HCT116 (cell line): ENCODE results near the gene MARCKS. TPM values are rescaled to one million over a fixed set of nuclear protein-coding genes. Genes with fewer than 3 reads are reported as not detected.

Experiments
- ATAC-seq: fragments of 200-7000 bp; cut with Tn5 transposase; 2 replicates; pipeline ENCODE4 v1.9.1; 2020; ENCODE audit warnings: mild to moderate bottlenecking, moderate library complexity
- BruUV-seq: library from RNA; stranded (reverse); fragments of 400-500 nt; replicated peaks from 2 replicates; lab custom pipeline; 2021; lab: Mats Ljungman, UMichigan
- CTCF ChIA-PET: fragments of 300-600 bp; sonication (Branson Sonifier 250); formaldehyde crosslinking; loops from one replicate; lab custom pipeline; 2021; ENCODE audit warnings: antibody characterized with exemption; lab: Charles Lee
- POLR2A ChIA-PET: fragments of 300-600, 350-600 bp; sonication (Branson Sonifier 250); formaldehyde crosslinking; loops from one replicate; lab custom pipeline; 2021; ENCODE audit warnings: antibody characterized with exemption; lab: Charles Lee
- RAD21 ChIA-PET, 2 experiments: fragments of 300-600 bp; sonication (Branson Sonifier 250); formaldehyde crosslinking; loops; one replicate each; lab custom pipeline; 2023; ENCODE audit warnings: low total read pairs in 2 of 2; ENCODE audit not compliant: uncharacterized antibody in 2 of 2, unreplicated experiment in 2 of 2, low non-redundant PET in 1 of 2; lab: Charles Lee
- DNase-seq: peaks from one replicate; pipeline ENCODE4 v3.0.0-alpha.2; 2010; ENCODE audit warnings: low read depth, low spot score
- H2AFZ ChIP-seq: fragments of 200-600 bp; shearing (Covaris generic), sonication (generic); 2 replicates; pipeline ENCODE4 v1.6.1; 2017; ENCODE audit warnings: low read depth, mixed run types, mixed read lengths, antibody characterized with exemption, low read length; ENCODE audit not compliant: poor library complexity, severe bottlenecking
- H3K27ac ChIP-seq: 2 replicates; pipeline ENCODE4 v1.5.1; 2012; ENCODE audit warnings: low read depth, low read length
- H3K27me3 ChIP-seq: fragments of 200-600 bp; sonication (generic); 2 replicates; pipeline ENCODE4 v1.6.1; 2016; ENCODE audit warnings: mixed run types, low read length, mixed read lengths; ENCODE audit not compliant: insufficient read depth
- H3K36me3 ChIP-seq, 2 experiments: fragments of 200-500 bp in 1 of 2; fragments of 200-600 bp in 1 of 2; sonication (Bioruptor generic) in 1 of 2; sonication (generic) in 1 of 2; 2 replicates each; pipeline versions ENCODE4 v1.5.1 to v1.6.1; 2014 to 2016; ENCODE audit warnings: low read length in 2 of 2, inconsistent platforms in 1 of 2, mixed read lengths in 1 of 2, mixed run types in 1 of 2; ENCODE audit not compliant: insufficient read depth in 2 of 2, control insufficient read depth in 1 of 2
- H3K4me1 ChIP-seq, 2 experiments: fragments of 200-600 bp in 1 of 2; sonication (generic) in 1 of 2; 2 replicates each; pipeline versions ENCODE4 v1.5.1 to v1.6.1; 2012 to 2017; ENCODE audit warnings: low read length in 2 of 2, inconsistent platforms in 1 of 2, mild to moderate bottlenecking in 1 of 2, mixed read lengths in 1 of 2, mixed run types in 1 of 2, moderate library complexity in 1 of 2; ENCODE audit not compliant: insufficient read depth in 2 of 2, control insufficient read depth in 1 of 2
- H3K4me2 ChIP-seq: fragments of 200-600 bp; sonication (generic); 2 replicates; pipeline ENCODE4 v1.6.1; 2017; ENCODE audit warnings: mixed run types, low read length, mixed read lengths
- H3K4me3 ChIP-seq, 2 experiments: fragments of 200-600 bp in 1 of 2; sonication (generic) in 1 of 2; replicated peaks in 1 of 2; 2 replicates each; pipeline ENCODE4 v1.5.1; 2011 to 2016; ENCODE audit warnings: low read length in 2 of 2, control low read depth in 1 of 2, low read depth in 1 of 2, mild to moderate bottlenecking in 1 of 2, mixed read lengths in 1 of 2, mixed run types in 1 of 2
- H3K79me2 ChIP-seq: fragments of 200-600 bp; sonication (generic); 2 replicates; pipeline ENCODE4 v1.6.1; 2017; ENCODE audit warnings: mild to moderate bottlenecking, mixed run types, low read length, moderate library complexity, mixed read lengths; ENCODE audit not compliant: insufficient read depth
- H3K9ac ChIP-seq: fragments of 200-600 bp; sonication (generic); 2 replicates; pipeline ENCODE4 v1.6.1; 2016; ENCODE audit warnings: low read length, mixed read lengths
- H3K9me2 ChIP-seq: fragments of 200-600 bp; sonication (generic), shearing (Covaris generic); 2 replicates; pipeline ENCODE4 v1.6.1; 2017; ENCODE audit warnings: mixed run types, mild to moderate bottlenecking, moderate library complexity; ENCODE audit not compliant: insufficient read depth
- H3K9me3 ChIP-seq, 2 experiments: fragments of 200-500 bp in 1 of 2; fragments of 200-600 bp in 1 of 2; sonication (Bioruptor generic) in 1 of 2; sonication (generic) in 1 of 2; 2 replicates each; pipeline ENCODE4 v1.6.1; 2014 to 2017; ENCODE audit warnings: low read length in 2 of 2, mixed read lengths in 2 of 2, inconsistent platforms in 1 of 2, low read depth in 1 of 2, mild to moderate bottlenecking in 1 of 2, mixed run types in 1 of 2, moderate library complexity in 1 of 2; ENCODE audit not compliant: control insufficient read depth in 1 of 2, insufficient read depth in 1 of 2
- H4K20me1 ChIP-seq: fragments of 200-600 bp; sonication (generic), shearing (Covaris generic); 2 replicates; pipeline ENCODE4 v1.6.1; 2017; ENCODE audit warnings: mixed run types, mild to moderate bottlenecking, moderate library complexity; ENCODE audit not compliant: insufficient read depth
- CBX3 ChIP-seq: IDR thresholded peaks from 2 replicates; pipeline ENCODE4 v1.6.1; 2012; ENCODE audit warnings: low read depth
- CEBPB ChIP-seq: IDR thresholded peaks from 2 replicates; pipeline ENCODE4 v1.6.1; 2012; ENCODE audit warnings: low read depth
- EGR1 ChIP-seq: IDR thresholded peaks from 2 replicates; pipeline ENCODE4 v1.6.1; 2012; ENCODE audit warnings: low read depth
- ELF1 ChIP-seq: IDR thresholded peaks from 2 replicates; pipeline ENCODE4 v1.6.1; 2012; ENCODE audit warnings: low read depth, borderline replicate concordance
- EZH2 ChIP-seq: fragments of 200-600 bp; sonication (generic); IDR thresholded peaks from 2 replicates; pipeline ENCODE4 v1.6.1; 2017; ENCODE audit warnings: antibody characterized with exemption, mixed run types
- EZH2phosphoT487 ChIP-seq: fragments of 200-600 bp; IDR thresholded peaks from 2 replicates; pipeline ENCODE4 v1.6.1; 2018; ENCODE audit warnings: antibody characterized with exemption, borderline replicate concordance
- FOSL1 ChIP-seq: IDR thresholded peaks from 2 replicates; pipeline ENCODE4 v1.6.1; 2012; ENCODE audit warnings: low read depth
- JUND ChIP-seq: IDR thresholded peaks from 2 replicates; pipeline ENCODE4 v1.6.1; 2012
- POLR2A ChIP-seq: IDR thresholded peaks from 2 replicates; pipeline ENCODE4 v1.7.0; 2011; ENCODE audit warnings: borderline replicate concordance; ENCODE audit not compliant: insufficient read depth, insufficient read length; ENCODE audit errors: extremely low read depth
- POLR2AphosphoS5 ChIP-seq: IDR thresholded peaks from 2 replicates; pipeline ENCODE4 v1.6.1; 2011; ENCODE audit warnings: mild to moderate bottlenecking, low read depth, low read length, moderate library complexity
- SIN3A ChIP-seq: IDR thresholded peaks from 2 replicates; pipeline ENCODE4 v1.6.1; 2012; ENCODE audit warnings: low read depth
- SP1 ChIP-seq: IDR thresholded peaks from 2 replicates; pipeline ENCODE4 v1.6.1; 2012; ENCODE audit warnings: low read depth
- SRF ChIP-seq: IDR thresholded peaks from 2 replicates; pipeline ENCODE4 v1.6.1; 2012; ENCODE audit warnings: low read depth
- TCF7L2 ChIP-seq: IDR thresholded peaks from 2 replicates; pipeline ENCODE4 v1.7.0; 2011; ENCODE audit warnings: borderline replicate concordance, inconsistent platforms; ENCODE audit not compliant: insufficient read depth, insufficient read length; ENCODE audit errors: extremely low read depth
- YY1 ChIP-seq: IDR thresholded peaks from 2 replicates; pipeline ENCODE4 v1.6.1; 2011; ENCODE audit warnings: low read length, low read depth, moderate library complexity, mild to moderate bottlenecking; ENCODE audit not compliant: insufficient replicate concordance; ENCODE audit errors: extremely low read depth
- ZNF274 ChIP-seq: fragments of 200-500 bp; sonication (Bioruptor generic); IDR thresholded peaks from 2 replicates; pipeline ENCODE4 v1.6.1; 2014; ENCODE audit warnings: mild to moderate bottlenecking, low read depth, low read length, inconsistent platforms
- intact Hi-C: fragments of 100-400 bp; cut with micrococcal nuclease; formaldehyde crosslinking; loops from 2 replicates; pipeline ENCODE4 v1.10.0; 2022
- total RNA-seq: library from RNA; stranded (reverse); gene quantifications from one replicate; pipeline ENCODE4 v1.2.1, GENCODE V29; 2021; ENCODE audit not compliant: unreplicated experiment
- TF ChIP-seq, protein P1 (sequence below), 3 experiments: fragments of 200-600 bp in 1 of 3; sonication (generic) in 1 of 3; IDR thresholded peaks in 2 of 3; conservative IDR thresholded peaks in 1 of 3; 2 replicates each; pipeline ENCODE4 v1.5.1; 2012 to 2017; ENCODE audit warnings: low read depth in 2 of 3, low read length in 2 of 3, antibody characterized with exemption in 1 of 3, borderline replicate concordance in 1 of 3, control low read depth in 1 of 3, mild to moderate bottlenecking in 1 of 3, mixed read lengths in 1 of 3, mixed run types in 1 of 3, moderate library complexity in 1 of 3; ENCODE audit not compliant: insufficient read depth in 1 of 3
- TF ChIP-seq, protein P2 (sequence below): IDR thresholded peaks from 2 replicates; pipeline ENCODE4 v1.6.1; 2012
- TF ChIP-seq, protein P3 (sequence below): IDR thresholded peaks from 2 replicates; pipeline ENCODE4 v1.6.1; 2011; ENCODE audit warnings: mild to moderate bottlenecking, low read length, moderate library complexity; ENCODE audit not compliant: insufficient replicate concordance; ENCODE audit errors: extremely low read depth

MARCKS gene
- total RNA-seq, 1 experiment from 2014 or later = 25.7 TPM

DNA sequence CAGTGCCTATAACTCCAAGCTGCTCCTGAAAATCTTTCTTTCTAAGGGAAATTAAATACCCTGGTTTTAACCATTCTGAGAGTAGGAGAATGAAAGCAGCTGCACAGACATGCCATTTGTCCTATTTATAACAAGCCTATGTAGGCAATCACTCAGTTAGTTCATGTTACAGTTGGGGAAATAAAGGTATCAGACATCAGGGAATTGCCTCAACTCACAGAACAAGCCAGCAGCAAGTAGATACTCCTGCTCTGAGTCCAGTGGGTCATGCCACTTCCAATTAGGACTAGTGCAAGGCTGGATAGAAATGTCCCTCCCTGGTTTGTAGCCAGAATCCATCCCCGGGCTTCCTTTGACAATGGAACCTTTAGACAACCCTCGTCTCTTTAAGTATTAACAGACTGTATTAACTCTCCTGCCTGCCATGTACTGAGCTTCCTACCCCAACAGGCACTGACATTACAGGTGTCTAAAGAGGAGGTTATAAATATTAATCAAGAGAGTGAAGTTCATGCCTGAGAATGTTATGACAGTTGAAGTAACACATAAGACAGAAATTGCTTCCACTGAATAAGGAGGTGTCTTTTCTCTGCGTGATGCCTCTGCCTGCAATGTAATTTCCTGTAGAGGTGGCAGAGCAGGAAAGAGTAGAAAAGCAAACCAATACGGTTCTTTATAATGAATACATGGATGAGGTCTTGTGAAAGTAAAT, 28.0 kb upstream of the MARCKS start:
- no peak for ATAC-seq
- H3K9ac ChIP-seq = no peak overlapping the region
- CTCF ChIA-PET = no interaction called here

More for the DNA sequence above, 28.0 kb upstream of the MARCKS start:
- Histone ChIP-seq H3K36me3 (no peaks in the 10 kb centered on the region), H3K9me3 (no peaks in the 10 kb centered on the region), H2AFZ (no peak overlapping the region), H4K20me1 (no peaks in the 10 kb centered on the region), H3K79me2 (no peaks in the 10 kb centered on the region), H3K9me2 (no peaks in the 10 kb centered on the region), H3K4me2 (no peak overlapping the region), H3K27me3 (no peaks in the 10 kb centered on the region), H3K4me3 (no peak overlapping the region), H3K4me1 (no peaks in the 10 kb centered on the region), H3K27ac (no peak overlapping the region)
- no TSS peak for BruUV-seq
- intact Hi-C loops = no loop called here
- POLR2A ChIA-PET = no interaction called here
- TF ChIP-seq CEBPB = no peak
- TF ChIP-seq, protein P1, sequence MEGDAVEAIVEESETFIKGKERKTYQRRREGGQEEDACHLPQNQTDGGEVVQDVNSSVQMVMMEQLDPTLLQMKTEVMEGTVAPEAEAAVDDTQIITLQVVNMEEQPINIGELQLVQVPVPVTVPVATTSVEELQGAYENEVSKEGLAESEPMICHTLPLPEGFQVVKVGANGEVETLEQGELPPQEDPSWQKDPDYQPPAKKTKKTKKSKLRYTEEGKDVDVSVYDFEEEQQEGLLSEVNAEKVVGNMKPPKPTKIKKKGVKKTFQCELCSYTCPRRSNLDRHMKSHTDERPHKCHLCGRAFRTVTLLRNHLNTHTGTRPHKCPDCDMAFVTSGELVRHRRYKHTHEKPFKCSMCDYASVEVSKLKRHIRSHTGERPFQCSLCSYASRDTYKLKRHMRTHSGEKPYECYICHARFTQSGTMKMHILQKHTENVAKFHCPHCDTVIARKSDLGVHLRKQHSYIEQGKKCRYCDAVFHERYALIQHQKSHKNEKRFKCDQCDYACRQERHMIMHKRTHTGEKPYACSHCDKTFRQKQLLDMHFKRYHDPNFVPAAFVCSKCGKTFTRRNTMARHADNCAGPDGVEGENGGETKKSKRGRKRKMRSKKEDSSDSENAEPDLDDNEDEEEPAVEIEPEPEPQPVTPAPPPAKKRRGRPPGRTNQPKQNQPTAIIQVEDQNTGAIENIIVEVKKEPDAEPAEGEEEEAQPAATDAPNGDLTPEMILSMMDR (IDR thresholded peaks at IDR 0.05 in 2 of 3, conservative IDR thresholded peaks at IDR 0.05 in 1 of 3; ENCODE audit: borderline replicate concordance in 1 of 3, insufficient read depth in 1 of 3, low read depth in 2 of 3, low read length in 2 of 3) = no peak
- no peak for TF ChIP-seq EZH2
- no peak for TF ChIP-seq TCF7L2
- no peak for TF ChIP-seq POLR2AphosphoS5
- TF ChIP-seq ZNF274 = no peak
- no peak for TF ChIP-seq YY1
- TF ChIP-seq EZH2phosphoT487 = no peak
- TF ChIP-seq SRF = no peak
- TF ChIP-seq, protein P2, sequence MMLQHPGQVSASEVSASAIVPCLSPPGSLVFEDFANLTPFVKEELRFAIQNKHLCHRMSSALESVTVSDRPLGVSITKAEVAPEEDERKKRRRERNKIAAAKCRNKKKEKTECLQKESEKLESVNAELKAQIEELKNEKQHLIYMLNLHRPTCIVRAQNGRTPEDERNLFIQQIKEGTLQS = no peak
- no peak for TF ChIP-seq FOSL1
- no peak for TF ChIP-seq EGR1
- no peak for TF ChIP-seq SP1
- TF ChIP-seq ELF1 = no peak
- TF ChIP-seq CBX3 = no peak
- TF ChIP-seq JUND = no peak
- TF ChIP-seq, protein P3, sequence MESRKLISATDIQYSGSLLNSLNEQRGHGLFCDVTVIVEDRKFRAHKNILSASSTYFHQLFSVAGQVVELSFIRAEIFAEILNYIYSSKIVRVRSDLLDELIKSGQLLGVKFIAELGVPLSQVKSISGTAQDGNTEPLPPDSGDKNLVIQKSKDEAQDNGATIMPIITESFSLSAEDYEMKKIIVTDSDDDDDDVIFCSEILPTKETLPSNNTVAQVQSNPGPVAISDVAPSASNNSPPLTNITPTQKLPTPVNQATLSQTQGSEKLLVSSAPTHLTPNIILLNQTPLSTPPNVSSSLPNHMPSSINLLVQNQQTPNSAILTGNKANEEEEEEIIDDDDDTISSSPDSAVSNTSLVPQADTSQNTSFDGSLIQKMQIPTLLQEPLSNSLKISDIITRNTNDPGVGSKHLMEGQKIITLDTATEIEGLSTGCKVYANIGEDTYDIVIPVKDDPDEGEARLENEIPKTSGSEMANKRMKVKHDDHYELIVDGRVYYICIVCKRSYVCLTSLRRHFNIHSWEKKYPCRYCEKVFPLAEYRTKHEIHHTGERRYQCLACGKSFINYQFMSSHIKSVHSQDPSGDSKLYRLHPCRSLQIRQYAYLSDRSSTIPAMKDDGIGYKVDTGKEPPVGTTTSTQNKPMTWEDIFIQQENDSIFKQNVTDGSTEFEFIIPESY = no peak
- TF ChIP-seq POLR2A = no peak
- TF ChIP-seq SIN3A = no peak
- RAD21 ChIA-PET = no interaction called here
- no peak for DNase-seq
